ENCODE data around the gene CTSC.

CTSC gene

DNA sequence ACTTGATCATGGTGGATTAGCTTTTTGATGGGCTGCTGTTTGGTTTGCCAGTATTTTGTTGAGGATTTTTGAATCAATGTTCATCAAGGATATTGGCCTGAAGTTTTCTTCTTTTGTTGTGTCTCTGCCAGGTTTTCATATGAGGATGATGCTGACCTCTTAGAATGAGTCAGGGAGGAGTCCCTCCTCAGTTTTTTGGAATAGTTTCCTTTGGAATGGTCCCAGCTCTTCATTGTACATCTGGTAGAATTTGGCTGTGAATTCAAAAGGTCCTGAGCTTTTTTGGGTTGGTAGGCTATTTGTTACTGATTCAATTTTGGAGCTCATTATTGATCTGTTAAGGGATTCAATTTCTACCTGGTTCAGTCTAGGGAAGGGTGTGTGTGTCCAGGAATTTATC lies 78.1 kb downstream of the CTSC start:
- Histone ChIP-seq H4K20me1 (ENCODE audit: low read depth, low read length) (no peaks in the 10 kb centered on the region), H3K9ac (ENCODE audit: low read length) (no peak overlapping the region), H3K79me2 (ENCODE audit: insufficient read depth, low read length) (no peaks in the 10 kb centered on the region), H3K9me3 (ENCODE audit: insufficient read depth, low read length) (peaks cover 15% of the 10 kb centered on the region; the same call in 1 of the 2 replicates), H2AFZ (ENCODE audit: low read depth, low read length, severe bottlenecking) (no peak overlapping the region), H3K27ac (ENCODE audit: low read depth, low read length) (no peak overlapping the region), H3K4me2 (ENCODE audit: low read depth, low read length, poor library complexity, severe bottlenecking) (no peak overlapping the region), H3K9me2 (replicated peaks; ENCODE audit: insufficient read depth, low read length) (no peaks in the 10 kb centered on the region), H3K4me3 (ENCODE audit: insufficient read depth, low read length, poor library complexity, severe bottlenecking) (no peak overlapping the region), H3K27me3 (ENCODE audit: low read length) (no peaks in the 10 kb centered on the region), H3K36me3 (ENCODE audit: low read length) (no peaks in the 10 kb centered on the region), H3F3A (ENCODE audit: insufficient read depth) (no peaks in the 10 kb centered on the region)
- TF ChIP-seq, protein P1, sequence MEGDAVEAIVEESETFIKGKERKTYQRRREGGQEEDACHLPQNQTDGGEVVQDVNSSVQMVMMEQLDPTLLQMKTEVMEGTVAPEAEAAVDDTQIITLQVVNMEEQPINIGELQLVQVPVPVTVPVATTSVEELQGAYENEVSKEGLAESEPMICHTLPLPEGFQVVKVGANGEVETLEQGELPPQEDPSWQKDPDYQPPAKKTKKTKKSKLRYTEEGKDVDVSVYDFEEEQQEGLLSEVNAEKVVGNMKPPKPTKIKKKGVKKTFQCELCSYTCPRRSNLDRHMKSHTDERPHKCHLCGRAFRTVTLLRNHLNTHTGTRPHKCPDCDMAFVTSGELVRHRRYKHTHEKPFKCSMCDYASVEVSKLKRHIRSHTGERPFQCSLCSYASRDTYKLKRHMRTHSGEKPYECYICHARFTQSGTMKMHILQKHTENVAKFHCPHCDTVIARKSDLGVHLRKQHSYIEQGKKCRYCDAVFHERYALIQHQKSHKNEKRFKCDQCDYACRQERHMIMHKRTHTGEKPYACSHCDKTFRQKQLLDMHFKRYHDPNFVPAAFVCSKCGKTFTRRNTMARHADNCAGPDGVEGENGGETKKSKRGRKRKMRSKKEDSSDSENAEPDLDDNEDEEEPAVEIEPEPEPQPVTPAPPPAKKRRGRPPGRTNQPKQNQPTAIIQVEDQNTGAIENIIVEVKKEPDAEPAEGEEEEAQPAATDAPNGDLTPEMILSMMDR (IDR thresholded peaks at IDR 0.05; ENCODE audit: insufficient read depth, low read length, poor library complexity, severe bottlenecking) = no peak
- TF ChIP-seq EZH2phosphoT487 (conservative IDR thresholded peaks at IDR 0.05; ENCODE audit: low read length) = no peak

DNA sequence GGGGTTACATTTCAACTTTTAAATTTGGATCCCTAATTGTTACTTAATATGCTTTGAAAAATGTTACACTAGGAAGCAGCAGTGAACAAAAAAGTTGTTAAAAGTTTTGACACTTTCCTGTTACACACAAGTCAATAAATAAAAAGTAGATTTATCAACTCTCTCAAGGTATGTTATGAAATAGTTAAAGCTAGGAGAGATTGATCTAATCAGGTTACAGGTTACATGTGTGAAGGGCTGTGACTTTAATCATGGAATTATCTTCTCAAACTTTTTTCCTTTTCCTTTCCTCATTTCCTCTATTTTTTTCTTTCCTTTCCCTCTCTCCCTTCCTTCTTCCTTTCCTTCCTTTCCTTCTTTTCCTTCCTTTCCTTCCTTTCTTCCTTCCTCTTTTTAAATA lies 85.3 kb downstream of the CTSC start:
- Histone ChIP-seq H3K27me3 (ENCODE audit: low read length) (no peaks in the 10 kb centered on the region), H3K4me2 (ENCODE audit: low read depth, low read length, poor library complexity, severe bottlenecking) (no peak overlapping the region), H3K4me3 (ENCODE audit: insufficient read depth, low read length, poor library complexity, severe bottlenecking) (no peak overlapping the region), H3F3A (ENCODE audit: insufficient read depth) (no peaks in the 10 kb centered on the region), H3K9ac (ENCODE audit: low read length) (no peak overlapping the region), H4K20me1 (ENCODE audit: low read depth, low read length) (no peaks in the 10 kb centered on the region), H3K27ac (ENCODE audit: low read depth, low read length) (no peak overlapping the region), H3K36me3 (ENCODE audit: low read length) (no peaks in the 10 kb centered on the region), H3K9me3 (ENCODE audit: insufficient read depth, low read length) (no peaks in the 10 kb centered on the region), H3K9me2 (replicated peaks; ENCODE audit: insufficient read depth, low read length) (no peaks in the 10 kb centered on the region), H3K79me2 (ENCODE audit: insufficient read depth, low read length) (no peaks in the 10 kb centered on the region), H2AFZ (ENCODE audit: low read depth, low read length, severe bottlenecking) (no peak overlapping the region)
- no peak for TF ChIP-seq EZH2phosphoT487 (conservative IDR thresholded peaks at IDR 0.05; ENCODE audit: low read length)
- TF ChIP-seq, protein P1 (IDR thresholded peaks at IDR 0.05; ENCODE audit: insufficient read depth, low read length, poor library complexity, severe bottlenecking) = no peak

DNA sequence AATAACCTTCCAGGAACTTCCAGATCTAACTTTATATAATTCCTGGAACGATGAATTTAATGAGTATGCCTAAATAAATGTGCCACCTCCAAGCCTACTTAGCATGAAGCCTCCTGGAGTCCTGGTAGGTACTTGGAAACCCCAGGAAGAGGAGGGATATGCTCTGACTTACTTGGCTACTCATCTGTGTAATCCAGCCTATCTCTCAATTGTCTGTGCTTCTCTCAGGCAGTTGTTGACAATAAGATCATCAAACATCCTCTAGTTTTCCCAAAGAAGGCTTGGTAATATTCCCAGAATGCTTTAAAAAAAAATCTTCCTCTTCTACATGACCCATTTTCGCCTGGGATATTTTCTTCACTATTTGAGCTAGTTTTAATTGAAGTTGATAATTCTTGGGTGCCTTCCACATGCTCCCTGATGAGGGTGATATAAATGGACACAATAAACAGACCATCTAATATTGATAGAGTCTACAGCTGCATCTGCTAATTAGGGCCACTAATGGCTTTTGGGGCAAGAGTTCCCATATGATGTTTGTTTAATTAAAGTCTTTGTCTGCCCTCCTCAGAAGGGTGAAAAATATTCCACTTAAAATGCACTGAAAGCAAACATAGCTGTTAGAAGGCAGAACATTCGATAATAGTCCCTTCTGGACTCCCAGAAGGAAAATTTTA lies 86.8 kb downstream of the CTSC start:
- Histone ChIP-seq H3K9me2 (replicated peaks; ENCODE audit: insufficient read depth, low read length) (no peaks in the 10 kb centered on the region), H3K9me3 (ENCODE audit: insufficient read depth, low read length) (no peaks in the 10 kb centered on the region), H3F3A (ENCODE audit: insufficient read depth) (no peaks in the 10 kb centered on the region), H4K20me1 (ENCODE audit: low read depth, low read length) (no peaks in the 10 kb centered on the region), H3K27ac (ENCODE audit: low read depth, low read length) (no peak overlapping the region), H3K79me2 (ENCODE audit: insufficient read depth, low read length) (no peaks in the 10 kb centered on the region), H3K9ac (ENCODE audit: low read length) (no peak overlapping the region), H3K4me2 (ENCODE audit: low read depth, low read length, poor library complexity, severe bottlenecking) (no peak overlapping the region), H2AFZ (ENCODE audit: low read depth, low read length, severe bottlenecking) (no peak overlapping the region), H3K4me3 (ENCODE audit: insufficient read depth, low read length, poor library complexity, severe bottlenecking) (no peak overlapping the region), H3K27me3 (ENCODE audit: low read length) (no peaks in the 10 kb centered on the region), H3K36me3 (ENCODE audit: low read length) (no peaks in the 10 kb centered on the region)
- no peak for TF ChIP-seq EZH2phosphoT487 (conservative IDR thresholded peaks at IDR 0.05; ENCODE audit: low read length)
- TF ChIP-seq, protein P1 (IDR thresholded peaks at IDR 0.05; ENCODE audit: insufficient read depth, low read length, poor library complexity, severe bottlenecking) = no peak
